WTC11 (cell line): ENCODE data around the gene ATG7.

ENCODE experiments used
- ATF6 ChIP-seq: sonication (generic); formaldehyde crosslinking; IDR thresholded peaks from 2 replicates; pipeline ENCODE4 v1.8.1; 2023; ENCODE audit warnings: mild to moderate bottlenecking, missing genetic modification reagents
- CTCF ChIP-seq: fragments of 200-600 bp; IDR thresholded peaks from 2 replicates; pipeline ENCODE4 v1.8.0; 2022; ENCODE audit warnings: antibody characterized with exemption
- GTF2I ChIP-seq: fragments of 250-450 bp; sonication (Bioruptor Pico); conservative IDR thresholded peaks from 2 replicates; pipeline ENCODE4 v1.4.0; 2021; ENCODE audit warnings: mild to moderate bottlenecking
- MXD4 ChIP-seq: fragments of 250-450 bp; sonication (Bioruptor Pico); IDR thresholded peaks from 2 replicates; pipeline ENCODE4 v1.8.0; 2021; ENCODE audit warnings: mild to moderate bottlenecking, moderate library complexity, borderline replicate concordance
- NR2C2 ChIP-seq: sonication (generic); formaldehyde crosslinking; IDR thresholded peaks from 2 replicates; pipeline ENCODE4 v1.8.0; 2022; ENCODE audit warnings: mild to moderate bottlenecking, missing genetic modification reagents
- NR3C1 ChIP-seq: sonication (generic); formaldehyde crosslinking; conservative IDR thresholded peaks from 2 replicates; pipeline ENCODE4 v1.8.1; 2023; ENCODE audit warnings: low read depth, mild to moderate bottlenecking, missing genetic modification reagents
- PRDM15 ChIP-seq: sonication (generic); formaldehyde crosslinking; IDR thresholded peaks from 2 replicates; pipeline ENCODE4 v1.8.0; 2022; ENCODE audit warnings: missing genetic modification reagents
- SP1 ChIP-seq: sonication (generic); formaldehyde crosslinking; conservative IDR thresholded peaks from 2 replicates; pipeline ENCODE4 v1.8.1; 2022; ENCODE audit warnings: missing genetic modification reagents

- TF ChIP-seq CTCF (no peak), PRDM15 (no peak), NR3C1 (CRISPR knock-in tag) (no peak), GTF2I (CRISPR knock-in tag) (no peak), ATF6 (CRISPR knock-in tag) (no peak), NR2C2 (CRISPR knock-in tag) (no peak), SP1 (no peak), MXD4 (CRISPR knock-in tag) (no peak)
Measured at GRCh38 chr3:11240496-11240895, 31.7 kb upstream of the ATG7 start.
